Thyroid gland (tissue), 4 donors: ENCODE measurements around the gene ABHD1.

ENCODE experiments used
- POLR2A ChIP-seq, 2 donors: fragments of 450-650 bp; IDR thresholded peaks; one replicate each; pipeline ENCODE4 v1.6.1; 2017; ENCODE audit warnings: antibody characterized with exemption in 2 of 2, mild to moderate bottlenecking in 2 of 2, moderate library complexity in 1 of 2
- TF ChIP-seq, protein P1 (sequence below), 6 experiments: fragments of 200-600 bp in 3 of 6; fragments of 450-650 bp in 3 of 6; sonication (generic) in 3 of 6; IDR thresholded peaks; one replicate each; pipeline ENCODE4 v1.5.1; 2016 to 2019; ENCODE audit warnings: antibody characterized with exemption in 6 of 6, mild to moderate bottlenecking in 2 of 6, inconsistent platforms in 1 of 6, moderate library complexity in 1 of 6

DNA sequence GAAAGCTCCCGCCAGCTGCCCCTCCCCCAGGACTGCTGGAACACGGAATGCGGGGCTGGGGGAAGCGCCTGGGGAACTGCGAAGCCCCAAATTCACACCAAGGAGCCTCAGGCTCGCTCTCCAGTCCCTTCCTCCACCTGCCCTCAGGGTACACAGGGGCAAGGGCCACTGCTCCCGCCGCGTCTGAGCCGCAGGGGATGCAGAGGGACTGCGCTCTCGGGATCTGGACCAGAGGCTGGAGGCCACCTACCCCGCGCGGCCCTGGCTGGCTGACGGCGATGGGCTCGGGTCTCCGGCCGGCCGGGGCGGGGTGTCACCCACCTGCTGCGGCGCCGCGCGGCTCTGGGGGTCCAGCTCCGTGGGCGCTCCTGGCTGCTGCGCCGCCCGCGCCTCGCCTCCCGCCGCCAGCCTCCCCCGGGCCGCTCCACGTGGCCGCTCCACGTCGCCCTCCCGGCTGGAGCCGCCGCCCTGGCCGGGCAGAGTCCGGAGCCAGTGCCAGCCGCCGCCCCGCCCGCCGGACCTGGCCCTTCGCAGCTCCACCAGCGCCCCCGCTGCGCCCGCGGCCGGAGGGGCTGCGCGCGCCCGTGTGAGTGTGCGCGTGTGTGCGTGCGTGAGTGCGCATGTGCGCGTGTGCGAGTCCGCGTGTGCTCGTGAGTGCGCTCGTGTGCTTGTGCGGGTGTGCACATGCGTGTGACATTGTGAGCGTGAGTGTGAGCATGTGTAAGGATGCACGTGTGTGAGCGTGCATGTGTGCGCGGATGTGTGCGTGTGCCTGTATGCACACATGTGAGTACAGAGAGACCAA is 4.9 kb upstream of the ABHD1 start, which contains the start of gene CGREF1:
- TF ChIP-seq, protein P1, sequence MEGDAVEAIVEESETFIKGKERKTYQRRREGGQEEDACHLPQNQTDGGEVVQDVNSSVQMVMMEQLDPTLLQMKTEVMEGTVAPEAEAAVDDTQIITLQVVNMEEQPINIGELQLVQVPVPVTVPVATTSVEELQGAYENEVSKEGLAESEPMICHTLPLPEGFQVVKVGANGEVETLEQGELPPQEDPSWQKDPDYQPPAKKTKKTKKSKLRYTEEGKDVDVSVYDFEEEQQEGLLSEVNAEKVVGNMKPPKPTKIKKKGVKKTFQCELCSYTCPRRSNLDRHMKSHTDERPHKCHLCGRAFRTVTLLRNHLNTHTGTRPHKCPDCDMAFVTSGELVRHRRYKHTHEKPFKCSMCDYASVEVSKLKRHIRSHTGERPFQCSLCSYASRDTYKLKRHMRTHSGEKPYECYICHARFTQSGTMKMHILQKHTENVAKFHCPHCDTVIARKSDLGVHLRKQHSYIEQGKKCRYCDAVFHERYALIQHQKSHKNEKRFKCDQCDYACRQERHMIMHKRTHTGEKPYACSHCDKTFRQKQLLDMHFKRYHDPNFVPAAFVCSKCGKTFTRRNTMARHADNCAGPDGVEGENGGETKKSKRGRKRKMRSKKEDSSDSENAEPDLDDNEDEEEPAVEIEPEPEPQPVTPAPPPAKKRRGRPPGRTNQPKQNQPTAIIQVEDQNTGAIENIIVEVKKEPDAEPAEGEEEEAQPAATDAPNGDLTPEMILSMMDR (IDR thresholded peaks at IDR 0.05): no peak
- no peak for TF ChIP-seq POLR2A (IDR thresholded peaks at IDR 0.05)
